ENCODE data around the gene FAM180B. TPM values are rescaled to one million over a fixed set of nuclear protein-coding genes. Genes with fewer than 3 reads are reported as not detected.
"Not testable (repeated sequence)": the region's sequence is repeated elsewhere in the genome, so short reads cannot be mapped to it uniquely, and the experiment has no call there.

Gene FAM180B, protein sequence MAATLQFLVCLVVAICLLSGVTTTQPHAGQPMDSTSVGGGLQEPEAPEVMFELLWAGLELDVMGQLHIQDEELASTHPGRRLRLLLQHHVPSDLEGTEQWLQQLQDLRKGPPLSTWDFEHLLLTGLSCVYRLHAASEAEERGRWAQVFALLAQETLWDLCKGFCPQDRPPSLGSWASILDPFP
- under 1 TPM in 2 of 3 donors, not detected in 1; 0.19 to 0.40 TPM for polyA plus RNA-seq (ENCODE audit: insufficient read length in 3 of 3)

DNA sequence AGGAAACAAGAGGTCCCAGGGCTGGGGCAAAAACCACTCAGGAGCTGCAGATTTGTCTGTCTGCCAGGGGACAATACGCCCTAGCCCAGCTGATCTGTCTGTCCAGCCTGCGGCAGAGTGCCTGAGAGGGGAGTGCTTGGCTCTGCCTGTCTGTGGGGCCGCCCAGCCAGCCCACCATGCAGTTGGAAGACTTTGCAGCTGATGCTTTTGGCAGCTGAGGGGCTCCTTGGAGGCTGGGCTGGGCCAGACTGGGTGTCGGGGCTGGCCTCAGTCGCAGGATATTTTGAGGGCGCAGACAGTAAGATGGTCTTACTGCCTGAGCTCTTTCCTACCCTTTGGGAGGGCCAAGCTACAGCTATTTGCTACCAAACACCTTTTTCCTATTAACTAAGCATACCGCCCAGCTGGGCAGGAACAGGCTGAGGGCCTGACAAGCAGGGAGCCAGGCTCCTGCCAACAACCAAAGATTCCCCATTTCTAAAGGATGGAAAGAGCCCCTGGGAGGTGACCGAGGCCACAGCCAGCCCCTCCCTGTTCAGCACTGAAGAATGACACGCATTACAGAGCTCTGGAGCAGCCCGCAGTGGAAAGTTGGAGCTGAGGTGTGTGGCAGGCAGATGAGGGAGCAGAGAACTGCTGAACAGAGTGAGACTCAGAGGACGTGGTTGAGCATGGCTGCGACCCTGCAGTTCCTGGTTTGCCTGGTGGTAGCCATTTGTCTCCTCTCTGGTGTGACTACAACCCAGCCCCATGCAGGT, at the start of gene FAM180B:
TSS of gene FAM180B (plus strand) at position 581 of the 758 bp plus-strand sequence. CDS start at position 672, 91 bp downstream.
- DNase-seq (ENCODE audit: low read depth in 3 of 3, low spot score in 2 of 3): no peak

DNA sequence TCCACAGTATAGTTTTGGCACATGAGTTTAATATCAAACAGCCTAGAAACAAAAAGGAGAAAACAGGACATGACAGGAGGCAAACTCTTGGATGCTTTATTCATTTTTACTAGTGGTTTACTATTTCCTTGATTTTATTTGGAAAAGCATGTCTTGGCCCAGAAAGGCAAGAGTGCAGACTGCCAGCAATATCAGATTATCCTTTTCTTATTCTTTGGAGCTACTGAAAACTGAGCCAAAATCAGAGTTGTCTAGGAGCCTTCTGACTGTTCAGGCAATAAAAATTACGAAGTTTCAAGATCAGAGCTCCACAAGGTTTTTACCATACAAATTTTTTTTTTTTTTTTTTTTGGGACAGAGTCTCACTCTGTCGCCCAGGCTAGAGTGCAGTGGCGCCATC, 49.6 kb upstream of the FAM180B start:
- DNase-seq (ENCODE audit: low read depth in 3 of 3, low spot score in 2 of 3): no peak

DNA sequence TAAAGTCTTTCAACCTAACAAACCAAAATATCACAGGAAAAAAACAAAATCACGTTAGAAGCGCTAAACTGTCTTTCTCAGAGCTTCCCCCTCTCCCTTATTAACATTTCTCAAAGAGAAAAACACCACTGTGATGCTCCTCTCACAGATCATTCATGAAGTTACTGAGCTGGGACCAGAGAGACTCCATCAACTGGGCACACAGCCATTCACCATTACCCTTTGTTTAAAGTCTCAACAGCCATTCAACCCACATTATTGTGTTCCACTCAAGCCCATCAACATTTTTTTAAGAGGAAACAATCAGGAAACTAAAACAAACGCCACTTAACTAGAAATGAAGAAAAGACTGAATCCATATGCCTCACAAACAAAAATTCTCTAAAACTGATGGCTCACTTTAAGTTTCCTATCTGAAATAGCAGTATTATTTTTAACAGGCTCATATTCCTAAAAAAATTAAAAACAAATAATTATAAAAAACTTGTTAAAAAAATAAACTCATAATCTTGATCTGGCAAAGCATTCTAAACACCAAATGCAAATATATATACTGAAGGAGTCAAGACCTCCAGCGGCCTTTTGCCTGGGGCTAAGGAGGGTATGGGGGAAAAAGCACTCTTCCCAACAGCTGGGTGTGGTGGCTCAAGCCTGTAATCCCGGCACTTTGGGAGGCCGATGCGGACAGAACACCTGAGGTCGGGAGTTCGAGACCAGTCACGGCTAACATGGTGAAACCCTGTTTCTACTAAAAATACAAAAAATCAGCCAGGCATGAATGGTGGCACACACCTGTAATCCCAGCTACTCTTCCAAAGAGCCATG, 47.5 kb upstream of the FAM180B start:
- no peak for DNase-seq (ENCODE audit: low read depth in 3 of 3, low spot score in 2 of 3)

DNA sequence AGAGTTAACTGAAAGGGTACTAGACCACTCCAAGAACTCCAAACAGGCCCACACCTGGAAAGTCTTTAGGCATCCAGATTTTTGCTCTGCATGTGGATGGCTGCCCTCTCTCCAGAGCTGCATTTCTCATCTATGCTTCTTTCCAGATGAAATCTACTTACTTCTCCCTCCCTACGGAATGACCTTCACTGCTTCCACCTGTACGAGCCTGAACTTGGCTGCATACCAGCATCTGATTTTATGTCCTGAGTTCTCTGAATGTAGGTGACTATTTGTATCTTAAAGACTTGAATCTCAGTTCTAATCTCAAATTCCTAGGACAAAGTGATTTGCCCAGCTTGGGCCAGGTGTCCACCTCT, 46.8 kb upstream of the FAM180B start:
- no peak for DNase-seq (ENCODE audit: low read depth in 3 of 3, low spot score in 2 of 3)

DNA sequence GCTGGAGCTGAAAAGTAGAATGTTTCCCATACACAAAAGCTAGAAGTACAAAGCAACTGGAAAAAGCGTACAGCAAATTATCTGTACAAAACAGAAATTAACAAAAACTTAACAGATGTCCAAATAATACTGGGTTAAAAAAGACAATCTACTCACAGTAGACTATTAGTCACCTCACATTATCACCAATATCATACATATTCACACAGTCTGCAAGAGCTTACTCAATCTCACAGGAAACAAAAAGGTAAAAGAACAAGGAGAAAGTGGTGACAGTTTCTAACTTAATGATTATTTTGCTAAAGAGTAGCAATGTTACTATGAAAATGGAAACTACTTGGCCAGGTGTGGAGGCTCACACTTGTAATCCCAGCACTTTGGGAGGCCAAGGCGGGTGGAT, 45.4 kb upstream of the FAM180B start:
- no peak for DNase-seq (ENCODE audit: low read depth in 3 of 3, low spot score in 2 of 3)

DNA sequence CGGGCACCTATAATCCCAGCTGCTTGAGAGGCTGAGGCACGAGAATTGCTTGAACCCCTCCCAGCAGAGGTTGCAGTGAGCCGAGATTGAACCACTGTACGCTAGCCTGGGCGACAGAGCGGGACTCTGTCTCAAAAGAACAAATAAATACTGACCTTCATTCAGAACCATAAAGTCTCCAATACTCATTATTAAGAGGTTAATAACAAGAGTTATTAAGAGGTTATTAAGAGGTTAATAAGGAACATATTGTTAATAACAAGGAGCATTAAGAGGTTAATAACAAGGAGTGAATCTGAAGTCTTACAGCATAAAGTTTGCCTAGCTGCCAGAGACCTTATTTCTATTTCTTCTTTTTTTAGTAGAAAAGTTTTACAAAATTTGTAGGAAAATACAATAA, 41.2 kb upstream of the FAM180B start:
- DNase-seq (ENCODE audit: low read depth in 3 of 3, low spot score in 2 of 3): no peak

DNA sequence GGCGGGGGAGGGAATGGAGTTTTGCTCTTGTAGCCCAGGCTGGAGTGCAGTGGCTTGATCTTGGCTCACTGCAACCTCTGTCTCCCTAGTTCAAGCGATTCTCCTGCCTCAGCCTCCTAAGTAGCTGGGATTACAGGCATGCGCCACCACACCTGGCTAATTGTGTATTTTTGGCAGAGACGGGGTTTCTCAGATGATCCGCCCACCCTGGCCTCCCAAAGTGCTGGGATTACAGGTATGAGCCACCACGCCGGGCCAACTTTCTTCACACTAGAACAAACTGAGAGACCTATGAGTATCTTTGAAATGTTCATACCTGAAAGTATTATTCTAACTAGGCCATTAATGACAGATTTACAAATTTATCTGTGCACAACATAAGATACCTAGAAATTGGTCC, 40.2 kb upstream of the FAM180B start:
- not testable (repeated sequence) for DNase-seq (ENCODE audit: low read depth in 3 of 3, low spot score in 2 of 3)

DNA sequence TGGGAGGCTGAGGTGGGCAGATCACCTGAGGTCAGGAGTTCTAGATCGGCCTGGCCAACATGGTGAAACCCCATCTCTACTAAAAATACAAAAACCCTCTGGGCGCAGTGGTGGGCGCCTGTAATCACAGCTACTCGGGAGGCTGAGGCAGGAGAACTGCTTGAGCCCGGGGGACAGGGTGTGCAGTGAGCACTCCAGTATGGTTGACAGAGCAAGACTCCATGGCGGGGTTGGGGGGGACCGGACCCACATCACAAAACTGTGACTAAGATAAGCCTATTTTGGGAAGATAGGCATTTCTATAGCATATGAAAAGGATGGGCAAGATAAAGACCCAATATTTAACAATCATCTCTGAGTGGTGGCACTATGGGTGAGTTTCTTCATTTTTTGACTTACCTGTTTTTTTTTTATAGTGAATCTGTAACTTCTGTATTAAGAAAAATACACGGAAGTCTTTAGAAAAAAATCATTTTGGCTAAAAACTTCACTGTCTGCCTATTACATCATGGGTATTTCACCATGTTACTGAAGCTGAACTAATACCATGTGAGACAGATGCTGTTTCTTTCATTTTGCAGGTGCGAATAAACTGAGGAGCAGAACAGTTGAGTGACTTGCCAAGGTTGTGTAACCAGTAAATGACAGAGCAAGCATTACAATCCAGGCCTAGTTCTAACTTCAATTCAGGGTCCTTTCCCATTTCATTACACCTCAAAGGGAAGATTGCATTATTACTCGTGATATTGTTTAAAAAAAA, 36.0 kb upstream of the FAM180B start:
- no peak for DNase-seq (ENCODE audit: low read depth in 3 of 3, low spot score in 2 of 3)

DNA sequence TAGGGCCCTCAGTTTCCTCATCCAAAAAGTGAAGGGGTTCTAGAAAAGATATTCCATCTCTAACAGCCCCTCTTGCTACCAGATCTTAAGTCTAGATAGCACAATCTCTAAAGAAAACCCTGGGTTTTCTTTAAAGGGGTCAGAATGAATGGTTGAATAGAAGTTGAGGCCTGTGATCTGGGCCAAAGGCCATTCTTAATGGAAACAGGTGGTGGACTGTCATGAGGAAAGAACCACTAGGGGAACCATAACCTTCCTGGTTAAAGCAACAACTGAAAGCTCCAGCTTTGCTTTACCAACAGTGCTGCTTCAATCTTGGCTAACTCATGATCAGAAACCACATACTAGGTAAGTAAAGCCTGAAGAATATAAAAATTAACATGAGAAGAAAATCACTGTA, 35.4 kb upstream of the FAM180B start:
- DNase-seq (ENCODE audit: low read depth in 3 of 3, low spot score in 2 of 3): no peak

DNA sequence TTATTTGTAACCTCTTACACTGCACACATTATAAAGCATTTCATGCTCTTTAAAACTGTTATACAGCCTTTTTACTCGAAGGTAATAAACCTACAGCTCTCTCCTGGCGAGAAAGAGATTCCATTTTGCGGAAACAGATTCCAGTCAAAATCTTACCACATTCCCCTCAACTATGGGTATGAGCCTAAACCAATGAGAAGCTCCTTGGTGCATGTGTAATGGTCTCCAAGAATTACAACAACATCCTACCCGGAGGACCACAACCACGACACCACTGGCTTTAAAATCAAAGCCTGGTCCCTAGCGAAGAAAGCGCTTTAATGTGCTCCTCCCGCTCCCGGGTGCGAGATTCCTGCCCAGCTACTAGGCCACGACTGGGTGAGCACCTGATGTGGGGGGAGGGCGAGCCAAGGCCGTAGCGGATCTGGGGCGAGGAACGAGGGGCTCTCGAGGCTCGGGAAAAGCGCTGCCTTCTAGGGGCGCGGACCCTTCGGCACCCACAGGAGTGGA, 34.4 kb upstream of the FAM180B start:
- DNase-seq (ENCODE audit: low read depth in 3 of 3, low spot score in 2 of 3): no peak

DNA sequence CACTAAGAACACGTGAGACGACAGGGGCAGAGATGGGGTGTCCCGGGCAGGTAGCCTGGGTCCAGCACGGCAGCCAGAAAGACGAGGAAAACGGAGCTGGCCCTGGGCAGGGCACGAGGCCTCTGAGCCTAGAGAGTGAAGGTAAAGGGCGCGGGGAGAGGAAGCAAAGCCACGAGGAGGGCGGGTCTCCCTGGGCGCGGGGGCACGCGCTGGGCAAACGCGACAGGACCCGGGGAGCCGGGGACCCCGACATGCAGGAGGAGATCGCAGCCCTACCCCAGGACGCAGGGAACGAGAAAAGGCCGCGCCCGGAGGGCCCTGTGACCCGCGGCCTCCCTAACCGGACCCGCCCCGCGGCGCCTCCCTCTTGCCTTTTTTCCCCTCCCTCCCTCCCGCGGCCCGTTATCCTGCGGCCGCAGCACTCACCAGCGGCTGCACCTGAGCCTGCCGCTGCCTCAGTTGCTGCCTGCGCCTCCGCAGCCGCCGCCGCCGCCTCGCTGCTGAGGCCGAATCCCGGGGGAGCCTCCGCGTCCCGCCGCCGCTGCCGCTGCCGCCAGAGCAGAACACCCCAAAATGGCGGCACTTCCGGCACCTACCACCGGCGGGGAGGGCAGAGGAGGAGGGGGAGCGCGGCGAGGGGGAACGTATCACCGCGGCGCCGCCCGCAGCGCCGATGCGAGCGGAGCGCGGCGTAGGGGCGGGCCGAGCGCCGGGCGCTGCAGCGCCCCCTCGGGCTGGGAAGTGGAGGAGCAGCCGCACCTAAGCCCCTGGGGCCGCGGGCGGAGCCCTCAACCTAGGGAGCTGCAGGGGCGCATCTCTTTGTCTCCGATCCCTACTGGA, 33.7 kb upstream of the FAM180B start, which contains the start of gene CELF1:
TSS of gene CELF1 (minus strand) at position 567 of the 840 bp plus-strand sequence. CDS start 53,609 bp downstream, outside the sequence.
- DNase-seq (ENCODE audit: low read depth in 3 of 3, low spot score in 2 of 3): peak; percentile 66 to 87 (median 82)

DNA sequence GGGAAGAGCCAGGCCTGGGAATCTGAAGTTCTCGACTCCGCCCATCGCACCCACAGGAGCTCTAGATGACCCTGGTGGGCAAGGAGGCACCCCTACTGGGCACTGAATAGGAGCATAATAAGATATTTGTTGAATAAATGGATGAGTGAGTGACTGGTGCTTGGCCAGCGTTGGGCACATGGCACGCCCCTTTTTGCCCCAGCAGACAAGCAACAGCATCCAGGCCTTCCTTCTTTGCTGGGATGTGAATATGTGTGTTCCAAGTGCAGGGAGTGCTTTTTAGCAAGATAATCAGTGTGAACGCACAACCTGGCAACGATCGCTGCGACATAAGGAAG, 33.1 kb upstream of the FAM180B start:
- DNase-seq (ENCODE audit: low read depth in 3 of 3, low spot score in 2 of 3): no peak

DNA sequence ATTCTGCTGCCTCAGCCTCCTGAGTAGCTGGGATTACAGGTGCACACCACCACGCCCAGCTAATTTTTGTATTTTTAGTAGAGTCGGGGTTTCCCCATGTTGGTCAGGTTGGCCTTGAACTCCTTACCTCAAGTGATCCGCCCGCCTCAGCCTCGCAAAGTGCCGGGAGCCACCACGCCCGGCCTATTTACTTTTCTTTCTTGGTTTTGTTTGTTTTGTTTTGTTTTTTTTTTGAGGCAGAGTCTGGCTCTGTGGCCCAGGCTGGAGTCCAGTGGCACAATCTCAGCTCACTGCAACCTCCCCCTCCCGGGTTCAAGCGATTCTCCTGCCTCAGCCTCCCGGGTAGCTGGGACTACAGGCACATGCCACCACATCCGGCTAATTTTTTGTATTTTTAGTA, 29.5 kb upstream of the FAM180B start:
- DNase-seq (ENCODE audit: low read depth in 3 of 3, low spot score in 2 of 3): not testable (repeated sequence)

DNA sequence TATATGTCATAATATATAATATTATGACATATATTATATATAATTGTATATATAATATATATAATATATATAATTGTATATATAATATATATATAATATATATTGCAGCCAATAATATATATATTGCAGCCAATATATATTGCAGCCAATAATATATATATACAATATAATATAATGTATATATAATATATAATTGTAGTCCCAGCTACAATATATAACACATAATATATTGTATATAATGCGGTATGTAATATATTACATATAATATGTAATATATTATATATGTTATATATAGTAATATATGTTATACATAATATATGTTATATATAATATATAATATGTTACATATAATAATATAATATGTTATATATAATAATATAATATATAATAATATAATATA, 27.8 kb upstream of the FAM180B start:
- DNase-seq (ENCODE audit: low read depth in 3 of 3, low spot score in 2 of 3): no peak

DNA sequence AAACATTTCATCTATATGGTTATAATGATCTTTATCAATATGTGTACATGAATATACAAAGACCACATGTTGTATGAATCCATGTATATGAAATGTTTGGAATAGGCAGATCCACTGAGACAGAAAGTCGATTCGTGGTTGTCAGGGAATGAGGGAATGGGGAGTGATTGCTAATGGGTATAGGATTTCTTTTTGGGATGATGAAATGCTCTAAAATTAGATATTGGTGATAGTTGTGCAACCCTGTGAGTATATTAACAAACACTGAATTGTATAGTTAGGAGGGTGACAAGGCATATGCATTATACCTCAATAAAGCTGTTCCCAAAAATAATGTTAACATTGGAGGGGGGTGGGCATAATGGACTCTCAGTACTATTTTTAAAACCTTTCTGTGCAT, 26.1 kb upstream of the FAM180B start:
- no peak for DNase-seq (ENCODE audit: low read depth in 3 of 3, low spot score in 2 of 3)

DNA sequence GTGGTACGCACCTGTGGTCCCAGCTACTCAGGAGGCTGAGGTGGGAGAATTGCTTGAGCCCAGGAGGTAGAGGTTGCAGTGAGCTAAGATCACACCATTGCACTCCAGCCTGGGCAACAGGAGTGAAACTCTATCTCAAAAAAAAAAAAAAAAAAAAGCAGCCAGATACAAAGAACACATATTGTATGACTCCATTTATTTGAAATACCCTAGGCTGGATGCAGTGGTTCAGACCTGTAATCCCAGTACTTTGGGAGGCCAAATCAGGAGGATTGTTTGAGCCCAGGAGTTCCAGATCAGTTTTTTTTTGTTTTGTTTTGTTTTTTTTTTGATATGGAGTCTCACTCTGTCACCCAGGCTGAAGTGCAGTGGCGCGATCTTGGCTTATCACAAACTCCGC, 24.1 kb upstream of the FAM180B start:
- not testable (repeated sequence) for DNase-seq (ENCODE audit: low read depth in 3 of 3, low spot score in 2 of 3)

DNA sequence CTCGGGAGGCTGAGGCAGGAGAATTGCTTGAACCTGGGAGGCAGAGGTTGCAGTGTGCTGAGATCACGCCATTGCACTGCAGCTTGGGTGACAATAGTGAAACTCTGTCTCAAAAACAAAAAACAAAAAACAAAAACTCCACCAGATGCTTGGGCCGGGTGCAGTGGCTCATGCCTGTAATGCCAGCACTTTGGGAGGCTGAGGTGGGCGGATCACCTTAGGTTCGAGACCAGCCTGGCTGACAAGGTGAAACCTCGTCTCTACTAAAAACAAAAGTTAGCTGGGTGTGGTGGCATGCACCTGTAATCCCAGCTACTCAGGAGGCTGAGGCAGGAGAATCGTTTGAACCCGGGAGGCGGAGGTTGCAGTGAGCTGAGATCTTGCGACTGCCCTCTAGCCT, 22.1 kb upstream of the FAM180B start:
- not testable (repeated sequence) for DNase-seq (ENCODE audit: low read depth in 3 of 3, low spot score in 2 of 3)

DNA sequence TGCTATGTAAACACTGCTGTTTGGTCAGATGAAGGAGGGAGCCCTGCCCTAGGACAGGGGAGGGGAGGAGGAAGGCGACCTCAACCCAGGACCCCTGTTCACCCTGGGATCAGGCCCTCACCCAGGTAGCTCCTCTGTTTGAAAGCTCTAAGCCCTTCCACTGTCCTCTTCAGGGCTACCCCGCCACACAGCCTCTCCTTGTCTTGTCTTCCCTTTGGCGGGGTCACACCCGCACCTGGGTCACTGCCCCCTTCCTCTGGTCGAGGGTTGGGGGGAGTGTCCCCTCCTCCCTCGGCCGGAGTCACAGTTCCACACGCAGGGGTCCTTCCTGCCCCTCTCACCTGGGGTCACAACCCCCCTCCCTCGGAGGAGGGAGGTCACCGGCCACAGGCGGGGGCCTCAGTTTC, 21.5 kb upstream of the FAM180B start:
- no peak for DNase-seq (ENCODE audit: low read depth in 3 of 3, low spot score in 2 of 3)

DNA sequence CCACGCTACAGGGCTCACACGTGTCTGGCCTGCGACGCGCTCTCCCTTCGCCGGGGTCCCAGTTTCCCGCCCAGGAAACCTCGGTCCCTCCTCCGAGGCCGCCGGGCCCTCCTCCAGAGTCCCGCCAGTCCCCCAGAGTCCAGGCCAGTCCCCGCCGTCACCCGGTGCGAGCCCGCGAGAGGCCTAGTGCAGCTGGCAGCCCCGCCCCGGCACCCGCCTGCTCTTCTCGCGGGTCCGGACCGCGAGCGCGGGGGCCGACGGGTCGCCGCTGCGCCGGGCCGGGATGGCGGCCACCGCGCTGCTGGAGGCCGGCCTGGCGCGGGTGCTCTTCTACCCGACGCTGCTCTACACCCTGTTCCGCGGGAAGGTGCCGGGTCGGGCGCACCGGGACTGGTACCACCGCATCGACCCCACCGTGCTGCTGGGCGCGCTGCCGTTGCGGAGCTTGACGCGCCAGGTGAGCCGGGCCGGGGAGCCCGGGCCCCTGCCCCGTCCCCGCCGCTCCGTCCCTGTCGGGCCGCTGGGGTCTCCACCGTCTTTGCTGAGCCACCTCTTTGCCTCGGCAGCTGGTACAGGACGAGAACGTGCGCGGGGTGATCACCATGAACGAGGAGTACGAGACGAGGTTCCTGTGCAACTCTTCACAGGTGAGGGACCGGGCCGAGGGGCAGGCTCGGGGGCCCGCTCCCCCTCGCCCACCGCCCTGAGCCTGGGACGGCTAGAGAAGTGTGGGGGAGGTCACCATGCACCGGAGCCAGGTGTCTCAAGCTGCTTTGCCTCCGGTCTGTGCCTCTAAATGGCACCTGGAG, 20.9 kb upstream of the FAM180B start, which contains the start of gene PTPMT1:
TSS of gene PTPMT1 (plus strand) at position 260 of the 809 bp plus-strand sequence. CDS start at position 284, 24 bp downstream.
- no peak for DNase-seq (ENCODE audit: low read depth in 3 of 3, low spot score in 2 of 3)

Data from right renal cortex interstitium (tissue), 3 donors.